ENCODE results near the gene ALG13. TPM values are rescaled to one million over a fixed set of nuclear protein-coding genes. Genes with fewer than 3 reads are reported as not detected.

Gene ALG13
- polyA plus RNA-seq, 2 of the 4 experiments (the other 2 are of a cell fraction), result 43.0 to 136 TPM

DNA sequence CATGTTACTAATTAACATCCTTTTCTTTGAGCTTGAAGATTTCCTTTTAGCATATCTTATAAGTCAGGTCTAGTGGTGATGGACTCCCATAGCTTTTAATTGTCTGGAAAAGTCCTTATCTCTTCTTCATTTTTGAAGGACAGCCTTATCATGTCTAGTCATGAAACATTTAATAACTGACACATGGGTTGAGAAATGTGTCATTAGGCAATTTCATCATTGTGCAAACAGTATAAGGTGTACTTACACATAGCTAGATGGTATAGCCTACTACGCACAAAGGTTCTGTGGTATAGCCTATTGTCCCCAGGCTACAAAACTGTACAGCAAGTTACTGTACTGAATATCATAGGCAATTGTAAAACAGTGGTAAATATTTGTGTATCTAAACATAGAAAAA is 34.5 kb upstream of the ALG13 start:
- no peak for DNase-seq (ENCODE audit: low read depth in 1 of 2, low spot score in 1 of 2)
- POLR2A ChIA-PET, result no interaction called here
- Histone ChIP-seq H3K27ac (no peak overlapping the region), H3K4me3 (no peak overlapping the region), H3K4me2 (no peak overlapping the region), H3K4me1 (no peaks in the 10 kb centered on the region), H3K9me3 (no peaks in the 10 kb centered on the region)
- WGBS (ENCODE audit: missing lambda C conversion rate), result 94% methylated on average over 1 of the region's 1 CpG
- no peak for ATAC-seq
- CTCF ChIA-PET, result no interaction called here
- no peak for TF ChIP-seq ZFP36 (IDR thresholded peaks at IDR 0.05; ENCODE audit: borderline replicate concordance, partially characterized antibody)
- TF ChIP-seq HOXB5 (CRISPR knock-in tag; IDR thresholded peaks at IDR 0.05), result no peak
- TF ChIP-seq KDM1A (IDR thresholded peaks at IDR 0.05; ENCODE audit: low read depth), result no peak
- no peak for TF ChIP-seq KDM5A (IDR thresholded peaks at IDR 0.05)
- TF ChIP-seq ZSCAN20 (CRISPR knock-in tag; IDR thresholded peaks at IDR 0.05), result no peak
- no peak for TF ChIP-seq POLR2AphosphoS2 (conservative IDR thresholded peaks at IDR 0.05; ENCODE audit: low read length)
- no peak for TF ChIP-seq CBX8 (IDR thresholded peaks at IDR 0.05)
- no peak for TF ChIP-seq RARB (CRISPR knock-in tag; IDR thresholded peaks at IDR 0.05)
- TF ChIP-seq HOXB13 (CRISPR knock-in tag; IDR thresholded peaks at IDR 0.05; ENCODE audit: low read depth), result no peak
- TF ChIP-seq NR3C1 (IDR thresholded peaks at IDR 0.05), result no peak
- TF ChIP-seq FOXS1 (CRISPR knock-in tag; IDR thresholded peaks at IDR 0.05), result no peak
- no peak for TF ChIP-seq POLR2A (IDR thresholded peaks at IDR 0.05; ENCODE audit: low read length)
- TF ChIP-seq EHF (CRISPR knock-in tag; IDR thresholded peaks at IDR 0.05), result no peak
- TF ChIP-seq RNF2 (IDR thresholded peaks at IDR 0.05; ENCODE audit: borderline replicate concordance, low read depth), result no peak
- FAIRE-seq, result peak; percentile 98

DNA sequence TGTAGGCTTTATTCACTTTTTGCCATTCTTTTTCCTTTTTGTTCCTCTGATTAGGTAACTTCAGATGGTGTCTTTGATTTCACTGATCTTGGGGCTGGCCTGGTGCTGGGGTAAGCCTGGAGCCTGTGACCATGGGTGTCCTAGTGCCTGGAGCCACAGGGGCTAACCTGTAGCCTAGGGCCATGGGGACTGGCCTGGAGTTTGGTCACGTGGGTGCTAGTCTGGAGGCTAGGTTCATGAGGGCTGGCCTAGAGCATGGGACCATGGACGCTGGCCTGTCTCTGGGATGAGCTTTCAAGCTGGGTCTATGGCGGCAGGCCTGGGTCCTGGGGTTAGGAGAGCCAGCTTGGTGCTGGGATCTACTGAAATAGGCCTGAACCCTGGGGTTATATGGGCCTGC is 32.2 kb upstream of the ALG13 start:
- Histone ChIP-seq H3K9me3 (no peaks in the 10 kb centered on the region), H3K4me3 (no peak overlapping the region), H3K27ac (no peak overlapping the region), H3K4me2 (no peak overlapping the region), H3K4me1 (no peaks in the 10 kb centered on the region)
- no peak for DNase-seq (ENCODE audit: low read depth in 1 of 2, low spot score in 1 of 2)
- TF ChIP-seq NFE2L2 (conservative IDR thresholded peaks at IDR 0.05; ENCODE audit: low read length) (no peak), CEBPB (IDR thresholded peaks at IDR 0.05) (no peak), HDAC2 (IDR thresholded peaks at IDR 0.05) (no peak), EHMT2 (IDR thresholded peaks at IDR 0.05; ENCODE audit: low read depth) (no peak)
- no CpG with 5 or more reads among the region's 3 CpGs for WGBS (ENCODE audit: missing lambda C conversion rate)
- POLR2A ChIA-PET, result no interaction called here
- no peak for ATAC-seq
- CTCF ChIA-PET, result interaction anchor here (1.6 kb wide), 1 partner anchor 21 kb away, joined by 3 read pairs; no protein-coding TSS in a partner anchor
- FAIRE-seq, result no peak

DNA sequence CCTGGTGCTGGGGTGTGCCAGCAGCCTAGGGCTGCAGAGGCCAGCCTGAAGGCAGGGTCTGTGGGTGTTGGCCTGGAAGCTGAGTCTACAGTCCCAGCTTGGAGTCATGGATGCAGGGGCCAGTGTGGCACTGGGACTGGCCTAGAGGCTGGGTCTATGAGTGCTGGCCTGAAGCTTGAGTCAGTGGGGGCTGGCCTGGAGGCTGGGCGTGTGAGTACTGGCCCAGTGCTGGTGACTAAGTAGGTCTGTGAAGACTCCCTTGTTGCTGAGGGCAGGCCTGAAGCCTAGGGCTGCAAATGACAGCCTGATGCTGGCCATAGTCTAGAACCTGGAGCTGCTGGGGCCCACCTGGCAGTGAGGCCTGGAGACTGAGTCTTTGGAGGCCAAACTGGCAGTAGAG is 31.3 kb upstream of the ALG13 start:
- FAIRE-seq (no peak), ATAC-seq (no peak), DNase-seq (ENCODE audit: low read depth in 1 of 2, low spot score in 1 of 2) (no peak)
- no peaks in the 10 kb centered on the region for H3K9me3 ChIP-seq
- TF ChIP-seq CHD2 (IDR thresholded peaks at IDR 0.05; ENCODE audit: low read length, partially characterized antibody) (no peak), MYC (IDR thresholded peaks at IDR 0.05; ENCODE audit: borderline replicate concordance, low read length) (no peak), HEYL (CRISPR knock-in tag; IDR thresholded peaks at IDR 0.05) (no peak), EP300 (IDR thresholded peaks at IDR 0.05) (no peak), JUN (IDR thresholded peaks at IDR 0.05) (no peak), GATA3 (IDR thresholded peaks at IDR 0.05; ENCODE audit: borderline replicate concordance) (no peak)
- TF ChIP-seq, protein P1, sequence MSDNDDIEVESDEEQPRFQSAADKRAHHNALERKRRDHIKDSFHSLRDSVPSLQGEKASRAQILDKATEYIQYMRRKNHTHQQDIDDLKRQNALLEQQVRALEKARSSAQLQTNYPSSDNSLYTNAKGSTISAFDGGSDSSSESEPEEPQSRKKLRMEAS (IDR thresholded peaks at IDR 0.05), result no peak
- H3K4me3 ChIP-seq, result no peak overlapping the region
- ChIA-PET POLR2A (no interaction called here), CTCF (interaction anchor here (1.6 kb wide), 1 partner anchor 20 kb away, joined by 3 read pairs; no protein-coding TSS in a partner anchor)
- H3K4me2 ChIP-seq, result no peak overlapping the region
- WGBS (ENCODE audit: missing lambda C conversion rate), result no CpG with 5 or more reads among the region's 1 CpG
- H3K4me1 ChIP-seq, result no peaks in the 10 kb centered on the region
- H3K27ac ChIP-seq, result no peak overlapping the region

DNA sequence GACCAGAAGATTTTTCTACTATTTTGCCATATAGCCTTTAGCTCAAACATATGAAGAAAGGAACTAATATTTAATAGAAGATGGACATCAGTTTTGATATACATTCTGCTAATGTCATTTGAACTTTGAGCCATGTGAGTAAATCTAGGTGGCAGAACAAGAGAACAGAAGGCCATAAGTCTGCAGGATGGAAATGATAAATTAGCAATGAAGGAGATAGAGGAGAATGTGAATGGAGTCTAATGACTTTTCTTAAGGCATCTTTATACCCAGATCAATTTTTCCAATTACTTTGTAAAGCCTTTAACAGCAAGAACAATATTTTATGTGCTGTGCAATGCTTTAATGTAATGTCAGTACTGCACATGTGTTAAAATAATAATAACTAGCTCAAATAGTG is 30.1 kb upstream of the ALG13 start:
- no peak for TF ChIP-seq POLR2A (IDR thresholded peaks at IDR 0.05; ENCODE audit: low read length)
- no peak for TF ChIP-seq HOXB13 (CRISPR knock-in tag; IDR thresholded peaks at IDR 0.05; ENCODE audit: low read depth)
- TF ChIP-seq MYC (IDR thresholded peaks at IDR 0.05; ENCODE audit: borderline replicate concordance, low read length), result no peak
- no peak for TF ChIP-seq TFCP2L1 (CRISPR knock-in tag; IDR thresholded peaks at IDR 0.05)
- TF ChIP-seq, protein P2, sequence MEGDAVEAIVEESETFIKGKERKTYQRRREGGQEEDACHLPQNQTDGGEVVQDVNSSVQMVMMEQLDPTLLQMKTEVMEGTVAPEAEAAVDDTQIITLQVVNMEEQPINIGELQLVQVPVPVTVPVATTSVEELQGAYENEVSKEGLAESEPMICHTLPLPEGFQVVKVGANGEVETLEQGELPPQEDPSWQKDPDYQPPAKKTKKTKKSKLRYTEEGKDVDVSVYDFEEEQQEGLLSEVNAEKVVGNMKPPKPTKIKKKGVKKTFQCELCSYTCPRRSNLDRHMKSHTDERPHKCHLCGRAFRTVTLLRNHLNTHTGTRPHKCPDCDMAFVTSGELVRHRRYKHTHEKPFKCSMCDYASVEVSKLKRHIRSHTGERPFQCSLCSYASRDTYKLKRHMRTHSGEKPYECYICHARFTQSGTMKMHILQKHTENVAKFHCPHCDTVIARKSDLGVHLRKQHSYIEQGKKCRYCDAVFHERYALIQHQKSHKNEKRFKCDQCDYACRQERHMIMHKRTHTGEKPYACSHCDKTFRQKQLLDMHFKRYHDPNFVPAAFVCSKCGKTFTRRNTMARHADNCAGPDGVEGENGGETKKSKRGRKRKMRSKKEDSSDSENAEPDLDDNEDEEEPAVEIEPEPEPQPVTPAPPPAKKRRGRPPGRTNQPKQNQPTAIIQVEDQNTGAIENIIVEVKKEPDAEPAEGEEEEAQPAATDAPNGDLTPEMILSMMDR (IDR thresholded peaks at IDR 0.05), result no peak
- TF ChIP-seq HOXB5 (CRISPR knock-in tag; IDR thresholded peaks at IDR 0.05), result no peak
- no peak for TF ChIP-seq BHLHE40 (IDR thresholded peaks at IDR 0.05; ENCODE audit: low read depth, low read length)
- TF ChIP-seq TP53 (CRISPR knock-in tag; IDR thresholded peaks at IDR 0.05), result no peak
- TF ChIP-seq, protein P3, sequence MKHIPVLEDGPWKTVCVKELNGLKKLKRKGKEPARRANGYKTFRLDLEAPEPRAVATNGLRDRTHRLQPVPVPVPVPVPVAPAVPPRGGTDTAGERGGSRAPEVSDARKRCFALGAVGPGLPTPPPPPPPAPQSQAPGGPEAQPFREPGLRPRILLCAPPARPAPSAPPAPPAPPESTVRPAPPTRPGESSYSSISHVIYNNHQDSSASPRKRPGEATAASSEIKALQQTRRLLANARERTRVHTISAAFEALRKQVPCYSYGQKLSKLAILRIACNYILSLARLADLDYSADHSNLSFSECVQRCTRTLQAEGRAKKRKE (CRISPR knock-in tag; IDR thresholded peaks at IDR 0.05; ENCODE audit: low read depth), result no peak
- TF ChIP-seq HEYL (CRISPR knock-in tag; IDR thresholded peaks at IDR 0.05), result no peak
- TF ChIP-seq, protein P1 (IDR thresholded peaks at IDR 0.05), result no peak
- TF ChIP-seq, protein P4, sequence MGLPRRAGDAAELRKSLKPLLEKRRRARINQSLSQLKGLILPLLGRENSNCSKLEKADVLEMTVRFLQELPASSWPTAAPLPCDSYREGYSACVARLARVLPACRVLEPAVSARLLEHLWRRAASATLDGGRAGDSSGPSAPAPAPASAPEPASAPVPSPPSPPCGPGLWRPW (IDR thresholded peaks at IDR 0.05), result no peak

More for the DNA sequence above, 30.1 kb upstream of the ALG13 start:
- DNase-seq (ENCODE audit: low read depth in 1 of 2, low spot score in 1 of 2) (no peak), FAIRE-seq (peak; percentile 76), ATAC-seq (no peak)
- ChIA-PET CTCF (no interaction called here), POLR2A (no interaction called here)
- Histone ChIP-seq H3K4me3 (no peak overlapping the region), H3K4me1 (no peaks in the 10 kb centered on the region), H3K4me2 (no peak overlapping the region), H3K27ac (no peak overlapping the region), H3K9me3 (no peaks in the 10 kb centered on the region)

Data from A549 (cell line).